ENCODE data around the gene ABCA13. TPM values are rescaled to one million over a fixed set of nuclear protein-coding genes. Genes with fewer than 3 reads are reported as not detected.

Gene ABCA13
- total RNA-seq, 1 donor from 2014 or later = 0.12 TPM

DNA sequence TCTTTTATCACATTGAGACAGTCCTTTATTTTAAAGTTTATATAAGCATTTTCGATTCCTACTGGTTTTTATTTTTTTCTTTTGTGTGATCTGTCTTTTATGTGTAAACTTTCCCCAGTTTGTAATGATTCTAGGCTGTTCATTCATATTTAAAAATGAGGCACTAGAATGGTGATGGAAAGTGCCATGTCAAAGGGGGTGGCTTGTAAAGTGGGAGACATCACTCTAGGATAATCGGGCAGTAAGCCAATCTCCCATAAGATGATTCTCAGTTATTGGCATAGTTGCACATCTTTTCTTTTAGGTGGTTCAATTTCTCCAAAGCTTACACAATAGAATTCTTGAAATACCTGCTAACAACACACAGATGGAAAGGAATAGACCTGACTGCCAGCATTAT is 90.4 kb downstream of the ABCA13 start:
- TF ChIP-seq, protein P1, sequence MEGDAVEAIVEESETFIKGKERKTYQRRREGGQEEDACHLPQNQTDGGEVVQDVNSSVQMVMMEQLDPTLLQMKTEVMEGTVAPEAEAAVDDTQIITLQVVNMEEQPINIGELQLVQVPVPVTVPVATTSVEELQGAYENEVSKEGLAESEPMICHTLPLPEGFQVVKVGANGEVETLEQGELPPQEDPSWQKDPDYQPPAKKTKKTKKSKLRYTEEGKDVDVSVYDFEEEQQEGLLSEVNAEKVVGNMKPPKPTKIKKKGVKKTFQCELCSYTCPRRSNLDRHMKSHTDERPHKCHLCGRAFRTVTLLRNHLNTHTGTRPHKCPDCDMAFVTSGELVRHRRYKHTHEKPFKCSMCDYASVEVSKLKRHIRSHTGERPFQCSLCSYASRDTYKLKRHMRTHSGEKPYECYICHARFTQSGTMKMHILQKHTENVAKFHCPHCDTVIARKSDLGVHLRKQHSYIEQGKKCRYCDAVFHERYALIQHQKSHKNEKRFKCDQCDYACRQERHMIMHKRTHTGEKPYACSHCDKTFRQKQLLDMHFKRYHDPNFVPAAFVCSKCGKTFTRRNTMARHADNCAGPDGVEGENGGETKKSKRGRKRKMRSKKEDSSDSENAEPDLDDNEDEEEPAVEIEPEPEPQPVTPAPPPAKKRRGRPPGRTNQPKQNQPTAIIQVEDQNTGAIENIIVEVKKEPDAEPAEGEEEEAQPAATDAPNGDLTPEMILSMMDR (IDR thresholded peaks at IDR 0.05; ENCODE audit: unreplicated experiment) = no peak
- DNase-seq (ENCODE audit: low spot score, unreplicated experiment) = no peak
- no peak overlapping the region for H3K4me3 Mint-ChIP-seq (ENCODE audit: low read depth)
- H3K4me1 Mint-ChIP-seq (ENCODE audit: low read depth) = no peaks in the 10 kb centered on the region
- H3K36me3 Mint-ChIP-seq (ENCODE audit: insufficient read depth) = no peaks in the 10 kb centered on the region
- H3K27me3 Mint-ChIP-seq = no peaks in the 10 kb centered on the region
- H3K27ac Mint-ChIP-seq = no peak overlapping the region
- H3K9me3 Mint-ChIP-seq (ENCODE audit: low read depth) = peaks cover 7% of the 10 kb centered on the region

DNA sequence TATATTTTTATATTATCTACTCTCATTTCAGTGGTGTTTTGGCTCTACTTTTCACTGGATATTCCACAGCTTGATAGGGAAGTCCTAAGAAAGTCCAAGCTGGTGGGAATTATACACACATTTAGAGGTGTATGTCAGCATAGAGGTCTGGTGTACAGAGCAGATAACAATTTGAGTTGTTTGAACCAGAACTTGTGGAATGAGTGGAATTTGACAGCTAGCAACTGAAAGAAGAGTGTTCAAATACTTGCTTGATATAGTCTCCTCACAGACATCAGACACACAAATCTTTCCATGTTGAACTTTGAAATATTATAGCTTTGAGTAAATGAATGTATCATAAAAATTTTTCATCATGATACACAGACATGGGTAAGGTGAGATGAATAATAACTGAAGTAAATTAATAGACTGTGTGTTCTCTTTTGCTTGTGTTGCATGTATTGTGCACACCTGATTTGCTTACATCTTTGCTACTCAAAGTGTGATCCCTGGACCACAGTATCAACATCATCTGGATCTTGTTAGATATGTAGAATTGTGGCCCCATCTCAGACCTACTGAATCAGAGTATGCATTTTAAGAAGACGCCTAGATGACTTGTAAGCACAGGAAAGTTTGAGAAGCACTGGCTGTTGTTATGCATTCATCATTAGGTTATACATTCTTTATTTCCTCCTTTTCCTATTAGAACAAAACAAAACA is 91.5 kb downstream of the ABCA13 start:
- H3K9me3 Mint-ChIP-seq (ENCODE audit: low read depth) = no peaks in the 10 kb centered on the region
- H3K27me3 Mint-ChIP-seq = no peaks in the 10 kb centered on the region
- no peak overlapping the region for H3K27ac Mint-ChIP-seq
- H3K4me3 Mint-ChIP-seq (ENCODE audit: low read depth) = no peak overlapping the region
- H3K4me1 Mint-ChIP-seq (ENCODE audit: low read depth) = no peaks in the 10 kb centered on the region
- DNase-seq (ENCODE audit: low spot score, unreplicated experiment) = no peak
- H3K36me3 Mint-ChIP-seq (ENCODE audit: insufficient read depth) = no peaks in the 10 kb centered on the region
- TF ChIP-seq, protein P1 (IDR thresholded peaks at IDR 0.05; ENCODE audit: unreplicated experiment) = no peak

DNA sequence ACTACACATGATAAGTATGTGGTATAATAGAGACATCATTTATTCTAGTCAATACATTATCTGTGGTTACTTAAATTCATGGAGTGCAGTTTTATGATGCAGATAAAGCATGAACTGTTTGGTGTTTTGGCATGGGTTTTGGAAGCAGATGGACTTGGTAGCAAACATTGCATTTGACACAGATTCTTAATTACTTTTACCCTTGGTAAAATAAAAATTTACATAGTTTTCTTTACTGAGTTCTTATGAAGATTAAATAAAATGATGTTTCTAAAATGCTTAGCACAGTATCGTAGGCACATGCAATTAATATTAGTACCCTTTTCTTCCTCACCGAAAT is 92.0 kb downstream of the ABCA13 start:
- Mint-ChIP-seq H3K36me3 (ENCODE audit: insufficient read depth) (no peaks in the 10 kb centered on the region), H3K27me3 (no peaks in the 10 kb centered on the region), H3K4me1 (ENCODE audit: low read depth) (no peaks in the 10 kb centered on the region), H3K4me3 (ENCODE audit: low read depth) (no peak overlapping the region), H3K9me3 (ENCODE audit: low read depth) (no peaks in the 10 kb centered on the region), H3K27ac (no peak overlapping the region)
- no peak for DNase-seq (ENCODE audit: low spot score, unreplicated experiment)
- TF ChIP-seq, protein P1 (IDR thresholded peaks at IDR 0.05; ENCODE audit: unreplicated experiment) = no peak

DNA sequence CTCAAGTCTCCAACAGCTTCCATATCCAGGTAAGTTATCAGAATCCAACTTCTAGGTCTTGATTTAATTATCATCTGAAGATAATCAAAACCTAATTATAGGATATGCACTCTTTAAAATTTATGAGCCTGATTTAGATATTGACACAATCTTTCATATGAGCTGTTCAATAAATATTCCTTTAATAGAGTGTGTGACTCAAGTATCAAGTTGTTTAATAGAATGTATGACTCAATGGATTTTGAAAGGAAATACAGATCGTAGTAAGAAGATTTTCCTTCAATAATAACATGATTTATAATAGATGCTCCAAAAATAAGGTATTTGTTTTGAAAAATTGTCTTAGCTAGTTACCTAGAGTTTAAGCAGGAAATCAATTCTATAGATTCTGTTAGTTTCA is 97.8 kb downstream of the ABCA13 start:
- Mint-ChIP-seq H3K27ac (no peak overlapping the region), H3K9me3 (ENCODE audit: low read depth) (no peaks in the 10 kb centered on the region), H3K27me3 (no peaks in the 10 kb centered on the region), H3K36me3 (ENCODE audit: insufficient read depth) (no peaks in the 10 kb centered on the region), H3K4me1 (ENCODE audit: low read depth) (no peaks in the 10 kb centered on the region), H3K4me3 (ENCODE audit: low read depth) (no peak overlapping the region)
- TF ChIP-seq, protein P1 (IDR thresholded peaks at IDR 0.05; ENCODE audit: unreplicated experiment) = no peak
- DNase-seq (ENCODE audit: low spot score, unreplicated experiment) = no peak

DNA sequence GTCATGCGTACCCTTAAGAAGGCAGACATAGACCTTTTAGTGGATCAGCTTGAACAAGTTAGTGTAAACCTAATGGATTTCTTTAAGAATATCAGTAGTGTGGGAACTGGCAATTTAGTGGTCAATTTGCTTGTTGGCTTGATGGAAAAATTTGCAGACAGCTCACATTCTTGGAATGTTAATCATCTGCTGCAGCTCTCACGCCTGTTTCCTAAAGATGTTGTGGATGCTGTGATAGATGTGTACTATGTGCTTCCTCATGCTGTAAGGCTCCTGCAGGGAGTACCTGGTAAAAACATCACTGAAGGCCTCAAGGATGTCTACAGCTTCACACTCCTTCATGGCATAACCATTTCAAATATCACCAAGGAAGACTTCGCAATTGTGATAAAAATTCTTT is 103.4 kb downstream of the ABCA13 start:
- Mint-ChIP-seq H3K9me3 (ENCODE audit: low read depth) (no peaks in the 10 kb centered on the region), H3K27ac (no peak overlapping the region), H3K36me3 (ENCODE audit: insufficient read depth) (no peaks in the 10 kb centered on the region), H3K27me3 (no peaks in the 10 kb centered on the region), H3K4me1 (ENCODE audit: low read depth) (no peaks in the 10 kb centered on the region), H3K4me3 (ENCODE audit: low read depth) (no peak overlapping the region)
- TF ChIP-seq, protein P1 (IDR thresholded peaks at IDR 0.05; ENCODE audit: unreplicated experiment) = no peak
- no peak for DNase-seq (ENCODE audit: low spot score, unreplicated experiment)
